Transverse colon (tissue), 4 donors: ENCODE results near the gene RAP1GAP2.

Experiments
- POLR2A ChIP-seq: fragments of 450-650 bp; IDR thresholded peaks from one replicate; pipeline ENCODE4 v1.6.1; 2016; ENCODE audit warnings: antibody characterized with exemption, mild to moderate bottlenecking, moderate library complexity
- POLR2AphosphoS5 ChIP-seq, 3 donors: sonication (generic); formaldehyde crosslinking; IDR thresholded peaks; one replicate each; pipeline ENCODE4 v1.6.1; 2016; ENCODE audit warnings: antibody characterized with exemption in 3 of 3
- TF ChIP-seq, protein P1 (sequence below), 5 experiments: fragments of 200-600 bp in 3 of 5; fragments of 450-650 bp in 2 of 5; sonication (generic) in 3 of 5; IDR thresholded peaks; 1 replicate in 2 of 5; 2 replicates in 3 of 5; pipeline ENCODE4 v1.5.1; 2016 to 2017; ENCODE audit warnings: antibody characterized with exemption in 5 of 5, inconsistent platforms in 3 of 5, mild to moderate bottlenecking in 2 of 5, moderate library complexity in 1 of 5

DNA sequence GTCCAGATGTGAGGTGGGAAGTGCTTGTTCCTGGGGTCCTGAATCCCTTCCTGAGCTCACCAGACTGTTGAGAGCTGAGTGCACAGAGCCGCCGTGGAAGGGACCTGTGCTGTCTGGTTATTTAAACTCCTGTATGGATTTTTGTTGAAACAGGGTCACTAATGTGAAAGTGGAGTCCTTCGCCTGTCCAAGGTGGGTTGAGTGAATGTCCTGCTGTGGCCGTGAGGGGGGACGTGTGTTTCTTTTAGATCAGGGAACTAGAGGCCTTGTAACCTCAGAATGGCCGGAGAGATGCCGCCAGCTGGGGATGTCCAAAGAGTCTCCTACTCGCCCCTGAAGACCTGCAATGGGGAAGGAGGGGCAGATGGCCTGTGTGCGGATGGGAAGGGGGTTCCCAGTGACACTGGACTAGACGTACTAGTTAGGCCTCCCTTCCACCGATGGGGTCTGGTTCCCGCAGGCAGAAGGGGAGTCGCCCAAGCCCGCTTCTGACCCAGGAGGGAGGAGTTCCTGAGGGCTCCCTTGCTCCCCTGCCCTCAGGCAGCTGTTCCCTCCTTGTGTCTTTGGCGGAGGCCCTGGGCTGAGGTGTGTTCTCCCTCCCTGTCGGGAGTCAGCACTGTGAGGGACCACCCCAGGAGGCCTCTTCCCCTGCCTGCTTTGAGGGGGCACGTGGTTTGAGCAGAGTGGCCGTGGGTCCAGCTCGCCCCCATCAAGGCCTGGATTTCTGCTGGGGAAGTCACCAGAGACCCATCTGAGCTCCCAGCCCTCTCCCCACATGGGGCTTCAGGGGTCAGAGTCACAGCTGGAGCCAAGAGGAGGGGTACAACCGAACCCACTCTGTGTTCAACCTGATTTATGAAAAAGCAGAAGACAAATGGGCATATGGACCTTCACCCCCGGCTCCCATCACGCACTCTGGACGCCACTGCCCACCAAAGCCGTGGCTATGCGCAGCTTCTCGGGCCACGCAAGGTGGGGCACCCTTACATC lies 236.3 kb downstream of the RAP1GAP2 start:
- TF ChIP-seq POLR2AphosphoS5 (IDR thresholded peaks at IDR 0.05): no peak
- TF ChIP-seq, protein P1, sequence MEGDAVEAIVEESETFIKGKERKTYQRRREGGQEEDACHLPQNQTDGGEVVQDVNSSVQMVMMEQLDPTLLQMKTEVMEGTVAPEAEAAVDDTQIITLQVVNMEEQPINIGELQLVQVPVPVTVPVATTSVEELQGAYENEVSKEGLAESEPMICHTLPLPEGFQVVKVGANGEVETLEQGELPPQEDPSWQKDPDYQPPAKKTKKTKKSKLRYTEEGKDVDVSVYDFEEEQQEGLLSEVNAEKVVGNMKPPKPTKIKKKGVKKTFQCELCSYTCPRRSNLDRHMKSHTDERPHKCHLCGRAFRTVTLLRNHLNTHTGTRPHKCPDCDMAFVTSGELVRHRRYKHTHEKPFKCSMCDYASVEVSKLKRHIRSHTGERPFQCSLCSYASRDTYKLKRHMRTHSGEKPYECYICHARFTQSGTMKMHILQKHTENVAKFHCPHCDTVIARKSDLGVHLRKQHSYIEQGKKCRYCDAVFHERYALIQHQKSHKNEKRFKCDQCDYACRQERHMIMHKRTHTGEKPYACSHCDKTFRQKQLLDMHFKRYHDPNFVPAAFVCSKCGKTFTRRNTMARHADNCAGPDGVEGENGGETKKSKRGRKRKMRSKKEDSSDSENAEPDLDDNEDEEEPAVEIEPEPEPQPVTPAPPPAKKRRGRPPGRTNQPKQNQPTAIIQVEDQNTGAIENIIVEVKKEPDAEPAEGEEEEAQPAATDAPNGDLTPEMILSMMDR (IDR thresholded peaks at IDR 0.05): no peak
- no peak for TF ChIP-seq POLR2A
